K562 (cell line): Measurements from ENCODE around the gene C10orf90. TPM values are rescaled to one million over a fixed set of nuclear protein-coding genes. Genes with fewer than 3 reads are reported as not detected.

ENCODE experiments used
- ATAC-seq: fragments of 200-7000 bp; cut with Tn5 transposase; 3 replicates; pipeline ENCODE4 v1.9.1; 2020; ENCODE audit warnings: moderate library complexity
- BruUV-seq: library from RNA; stranded (reverse); fragments of 400-500 nt; replicated peaks from 2 replicates; lab custom pipeline; 2021; lab: Mats Ljungman, UMichigan
- CTCF ChIA-PET: fragments of 300-600 bp; formaldehyde crosslinking; extraction: SDS; loops from one replicate; lab custom pipeline; 2021; ENCODE audit warnings: low intra/inter-chr PET ratio; lab: Yijun Ruan, JAX
- POLR2A ChIA-PET: fragments of 300-600, 350-650 bp; sonication (Branson Sonifier 250); formaldehyde crosslinking; extraction: SDS; loops from one replicate; lab custom pipeline; 2021; ENCODE audit warnings: antibody characterized with exemption, inconsistent platforms; lab: Yijun Ruan, JAX
- DNase-seq, 4 experiments: peaks; one replicate each; pipeline versions ENCODE4 v3.0.0 to v3.0.0-alpha.2; 2011 to 2018; ENCODE audit warnings: low spot score in 3 of 4, mixed read lengths in 3 of 4; ENCODE audit errors: extremely low read depth in 1 of 4
- FAIRE-seq: peaks from 2 replicates; lab custom pipeline; 2011; peaks lifted over from hg19 to GRCh38; lab: Jason Lieb, UNC
- H2AFZ ChIP-seq: 2 replicates; pipeline ENCODE4 v1.6.0; 2011; ENCODE audit warnings: low read depth, low read length, control low read depth, inconsistent platforms
- H3K27ac ChIP-seq: fragments of 200-600 bp; 3 replicates; pipeline ENCODE4 v1.8.0; 2011; ENCODE audit warnings: low read depth, mild to moderate bottlenecking, control low read depth, inconsistent platforms, low read length, moderate library complexity, mixed read lengths; ENCODE audit errors: extremely low read depth
- H3K27me3 ChIP-seq, 2 experiments: fragments of 300-600 bp in 1 of 2; 2 replicates in 1 of 2; 3 replicates in 1 of 2; pipeline versions ENCODE4 v1.6.0 to v1.8.0; 2011; ENCODE audit warnings: inconsistent platforms in 2 of 2, low read length in 2 of 2, mild to moderate bottlenecking in 1 of 2, mixed read lengths in 1 of 2, moderate library complexity in 1 of 2; ENCODE audit not compliant: control insufficient read depth in 2 of 2, insufficient read depth in 2 of 2
- H3K36me3 ChIP-seq: fragments of 300-600 bp; 3 replicates; pipeline ENCODE4 v1.8.0; 2011; ENCODE audit warnings: mild to moderate bottlenecking, low read length, inconsistent platforms; ENCODE audit not compliant: control insufficient read depth, insufficient read depth
- H3K4me1 ChIP-seq, 2 experiments: fragments of 200-600 bp in 1 of 2; replicated peaks in 1 of 2; 2 replicates in 1 of 2; 3 replicates in 1 of 2; pipeline versions ENCODE4 v1.5.1 to v1.8.0; 2011; ENCODE audit warnings: inconsistent platforms in 2 of 2, low read length in 2 of 2, mild to moderate bottlenecking in 1 of 2, mixed read lengths in 1 of 2, moderate library complexity in 1 of 2; ENCODE audit not compliant: control insufficient read depth in 2 of 2, insufficient read depth in 2 of 2
- H3K4me2 ChIP-seq: 2 replicates; pipeline ENCODE4 v1.6.1; 2011; ENCODE audit warnings: low read length, control low read depth, inconsistent platforms, mixed read lengths; ENCODE audit not compliant: insufficient read depth
- H3K4me3 ChIP-seq: fragments of 200-600 bp; sonication (generic), shearing (Covaris generic); 2 replicates; pipeline ENCODE4 v1.5.1; 2016; ENCODE audit warnings: control low read depth, inconsistent platforms
- H3K79me2 ChIP-seq: fragments of 200-600 bp; 3 replicates; pipeline ENCODE4 v1.8.0; 2011; ENCODE audit warnings: low read length, inconsistent platforms; ENCODE audit not compliant: control insufficient read depth, insufficient read depth
- H3K9ac ChIP-seq, 2 experiments: 2 replicates each; pipeline versions ENCODE4 v1.6.0 to v1.6.1; 2011; ENCODE audit warnings: low read depth in 2 of 2, low read length in 2 of 2, control low read depth in 1 of 2, inconsistent platforms in 1 of 2, mild to moderate bottlenecking in 1 of 2, mixed read lengths in 1 of 2; ENCODE audit not compliant: insufficient read depth in 1 of 2
- H3K9me1 ChIP-seq: one replicate; pipeline ENCODE4 v1.6.0; 2011; ENCODE audit warnings: inconsistent platforms, mild to moderate bottlenecking, low read length, moderate library complexity; ENCODE audit not compliant: control insufficient read depth, insufficient read depth
- H3K9me3 ChIP-seq: replicated peaks from 2 replicates; pipeline ENCODE4 v1.5.1; 2011; ENCODE audit warnings: low read depth, low read length, inconsistent platforms; ENCODE audit not compliant: control insufficient read depth, insufficient read depth
- H4K20me1 ChIP-seq: replicated peaks from 2 replicates; pipeline ENCODE4 v1.6.1; 2011; ENCODE audit warnings: low read length, inconsistent platforms, mixed read lengths; ENCODE audit not compliant: control insufficient read depth, insufficient read depth
- CREB3 ChIP-seq: fragments of 450-650 bp; conservative IDR thresholded peaks from 2 replicates; pipeline ENCODE4 v1.6.1; 2016; ENCODE audit warnings: missing genetic modification characterization, low read depth, mild to moderate bottlenecking, missing compliant biosample characterization, moderate library complexity
- CXXC5 ChIP-seq: fragments of 250-450 bp; sonication (Bioruptor Pico); IDR thresholded peaks from 2 replicates; pipeline ENCODE4 v1.8.0; 2022; ENCODE audit warnings: inconsistent platforms, mild to moderate bottlenecking, moderate library complexity
- EP300 ChIP-seq: IDR thresholded peaks from 2 replicates; pipeline ENCODE4 v1.6.1; 2012; ENCODE audit warnings: low read length, improper control_type of control experiment
- HCFC1 ChIP-seq: IDR thresholded peaks from 2 replicates; pipeline ENCODE4 v1.6.1; 2012; ENCODE audit warnings: low read depth, low read length, improper control_type of control experiment
- MCM3 ChIP-seq: fragments of 450-650 bp; IDR thresholded peaks from 2 replicates; pipeline ENCODE4 v1.6.1; 2016
- SIN3A ChIP-seq, 2 experiments: fragments of 150-350 bp in 1 of 2; IDR thresholded peaks; 2 replicates each; pipeline ENCODE4 v1.6.1; 2011 to 2016; ENCODE audit warnings: borderline replicate concordance in 2 of 2, low read depth in 2 of 2, low read length in 2 of 2, mild to moderate bottlenecking in 2 of 2, moderate library complexity in 2 of 2; ENCODE audit not compliant: control insufficient read depth in 1 of 2
- YBX1 ChIP-seq: fragments of 450-650 bp; IDR thresholded peaks from 2 replicates; pipeline ENCODE4 v1.7.1; 2016; ENCODE audit warnings: mild to moderate bottlenecking
- ZNF311 ChIP-seq: fragments of 250-450 bp; sonication (Bioruptor Pico); IDR thresholded peaks from 2 replicates; pipeline ENCODE4 v1.4.0; 2020; ENCODE audit warnings: mild to moderate bottlenecking, moderate library complexity
- WGBS: fragments of 100-300 bp; shearing (Covaris generic); methylation state at CpG from one replicate; pipeline ENCODE4 v1.1.6; 2016; ENCODE audit warnings: low coverage, mixed read lengths; ENCODE audit not compliant: insufficient coverage; ENCODE audit errors: missing lambda C conversion rate; 5-methylcytosine and 5-hydroxymethylcytosine counted together
- in situ Hi-C: fragments of 300-500 bp; cut with MboI; formaldehyde crosslinking; loops from 4 replicates; pipeline ENCODE4 v1.15.0; 2018; ENCODE audit warnings: inconsistent platforms, mixed read lengths
- intact Hi-C: fragments of 100-400 bp; cut with micrococcal nuclease; formaldehyde crosslinking; loops from 2 replicates; pipeline ENCODE4 v1.14.2; 2022
- polyA plus RNA-seq, 8 experiments: library from polyadenylated mRNA; depleted of rRNA in 4 of 8; stranded (reverse) in 5 of 8; unstranded in 3 of 8; fragments of >200 nt; fragmentation: Nextera tagmentation in 2 of 8; fragmentation: Illumina TruSeq in 1 of 8; extraction: Ambion mirVana in 2 of 8; extraction: Trizol in 1 of 8; gene quantifications; 2 replicates each; pipeline versions ENCODE4 v1.2.1 to v1.2.3, GENCODE V29; 2011 to 2014; ENCODE audit warnings: inconsistent platforms in 1 of 8, missing spikeins in 1 of 8
- total RNA-seq, 7 experiments: library from RNA; depleted of rRNA in 6 of 7; stranded (reverse); fragments of >200 nt in 6 of 7; fragmentation: Illumina TruSeq in 2 of 7; extraction: Trizol in 2 of 7; gene quantifications; 2 replicates each; pipeline versions ENCODE4 v1.2.1 to v1.2.3, GENCODE V29; 2011 to 2021; ENCODE audit warnings: low replicate concordance in 1 of 7
- TF ChIP-seq, protein P1 (sequence below), 2 experiments: fragments of 450-650 bp; IDR thresholded peaks; 2 replicates each; pipeline ENCODE4 v1.6.1; 2016

Gene C10orf90
- total and polyA plus RNA-seq, 9 of the 15 experiments (the other 6 are each of a cell fraction or from before 2014, with no cell fraction given), result not detected

- H3K27ac ChIP-seq, result no peak overlapping the region
- ChIA-PET POLR2A (no interaction called here), CTCF (no interaction called here)
- no peaks in the 10 kb centered on the region for H3K9me1 ChIP-seq
- no peak for DNase-seq
- 0% methylated on average over 1 of the region's 1 CpG for WGBS
- intact Hi-C loops (no loop called here), in situ Hi-C loops (no loop called here)
- TF ChIP-seq CXXC5 (CRISPR knock-in tag), result no peak
- TF ChIP-seq YBX1, result no peak
- TF ChIP-seq EP300, result no peak
- TF ChIP-seq ZNF311, result no peak
- no peak for TF ChIP-seq MCM3
- TF ChIP-seq, protein P1, sequence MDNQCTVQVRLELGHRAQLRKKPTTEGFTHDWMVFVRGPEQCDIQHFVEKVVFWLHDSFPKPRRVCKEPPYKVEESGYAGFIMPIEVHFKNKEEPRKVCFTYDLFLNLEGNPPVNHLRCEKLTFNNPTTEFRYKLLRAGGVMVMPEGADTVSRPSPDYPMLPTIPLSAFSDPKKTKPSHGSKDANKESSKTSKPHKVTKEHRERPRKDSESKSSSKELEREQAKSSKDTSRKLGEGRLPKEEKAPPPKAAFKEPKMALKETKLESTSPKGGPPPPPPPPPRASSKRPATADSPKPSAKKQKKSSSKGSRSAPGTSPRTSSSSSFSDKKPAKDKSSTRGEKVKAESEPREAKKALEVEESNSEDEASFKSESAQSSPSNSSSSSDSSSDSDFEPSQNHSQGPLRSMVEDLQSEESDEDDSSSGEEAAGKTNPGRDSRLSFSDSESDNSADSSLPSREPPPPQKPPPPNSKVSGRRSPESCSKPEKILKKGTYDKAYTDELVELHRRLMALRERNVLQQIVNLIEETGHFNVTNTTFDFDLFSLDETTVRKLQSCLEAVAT (IDR thresholded peaks at IDR 0.05), result no peak
- TF ChIP-seq CREB3 (tag), result no peak
- no peak for TF ChIP-seq SIN3A (IDR thresholded peaks at IDR 0.05; ENCODE audit: borderline replicate concordance in 2 of 2, control insufficient read depth in 1 of 2, low read depth in 2 of 2, low read length in 2 of 2)
- no peak for TF ChIP-seq HCFC1
- ATAC-seq, result no peak
- H3K79me2 ChIP-seq, result no peaks in the 10 kb centered on the region
- H3K4me3 ChIP-seq, result no peak overlapping the region
- no peak overlapping the region for H2AFZ ChIP-seq
- BruUV-seq, result no TSS peak
- H3K36me3 ChIP-seq, result no peaks in the 10 kb centered on the region
- no peak overlapping the region for H3K9ac ChIP-seq
- H3K27me3 ChIP-seq, result no peaks in the 10 kb centered on the region
- no peaks in the 10 kb centered on the region for H3K4me1 ChIP-seq
- H3K9me3 ChIP-seq, result no peaks in the 10 kb centered on the region
- FAIRE-seq, result no peak
- H3K4me2 ChIP-seq, result no peak overlapping the region
- H4K20me1 ChIP-seq, result no peaks in the 10 kb centered on the region
Observed at GRCh38 chr10:126558881-126559280, 111.6 kb downstream of the C10orf90 start.
